Activated naive CD4-positive, alpha-beta T cell treated with anti-CD3 and anti-CD28 coated beads, Interleukin-2, amount 50 U/mL, for 24 hours (primary cell): ENCODE data around the gene TBX4.
"Not testable (repeated sequence)": the region's sequence is repeated elsewhere in the genome, so short reads cannot be mapped to it uniquely, and the experiment has no call there.

Experiments used
- H3K27ac Mint-ChIP-seq: one replicate; pipeline ENCODE4 v1.8.0; 2021; ENCODE audit warnings: mild to moderate bottlenecking, mixed read lengths
- H3K27me3 Mint-ChIP-seq: one replicate; pipeline ENCODE4 v1.8.0; 2021; ENCODE audit warnings: mixed read lengths
- H3K36me3 Mint-ChIP-seq: one replicate; pipeline ENCODE4 v1.8.0; 2021; ENCODE audit warnings: mixed read lengths
- H3K4me1 Mint-ChIP-seq: one replicate; pipeline ENCODE4 v1.8.0; 2021; ENCODE audit warnings: mixed read lengths
- H3K4me3 Mint-ChIP-seq: one replicate; pipeline ENCODE4 v1.8.0; 2021; ENCODE audit warnings: mild to moderate bottlenecking, mixed read lengths
- H3K9me3 Mint-ChIP-seq: one replicate; pipeline ENCODE4 v1.8.0; 2021; ENCODE audit warnings: mixed read lengths

TBX4 gene

GRCh38 chr17:61487989-61488595 is 35.9 kb downstream of the TBX4 start:
- H3K27ac Mint-ChIP-seq: no peak overlapping the region
- no peaks in the 10 kb centered on the region for H3K9me3 Mint-ChIP-seq

GRCh38 chr17:61488878-61489718 is 36.9 kb downstream of the TBX4 start:
- no peaks in the 10 kb centered on the region for H3K9me3 Mint-ChIP-seq

More at GRCh38 chr17:61487989-61488595, 35.9 kb downstream of the TBX4 start:
- no peaks in the 10 kb centered on the region for H3K36me3 Mint-ChIP-seq
- no peaks in the 10 kb centered on the region for H3K4me1 Mint-ChIP-seq
- no peak overlapping the region for H3K4me3 Mint-ChIP-seq
- peaks cover 2% of the 10 kb centered on the region for H3K27me3 Mint-ChIP-seq

GRCh38 chr17:61489719-61490490 is 37.7 kb downstream of the TBX4 start:
- Mint-ChIP-seq H3K4me3 (no peak overlapping the region), H3K27me3 (peaks cover 2% of the 10 kb centered on the region), H3K36me3 (no peaks in the 10 kb centered on the region), H3K27ac (no peak overlapping the region), H3K9me3 (no peaks in the 10 kb centered on the region), H3K4me1 (no peaks in the 10 kb centered on the region)

More at GRCh38 chr17:61488878-61489718, 36.9 kb downstream of the TBX4 start:
- no peak overlapping the region for H3K27ac Mint-ChIP-seq
- no peak overlapping the region for H3K4me3 Mint-ChIP-seq
- peaks cover 2% of the 10 kb centered on the region for H3K27me3 Mint-ChIP-seq
- no peaks in the 10 kb centered on the region for H3K36me3 Mint-ChIP-seq
- no peaks in the 10 kb centered on the region for H3K4me1 Mint-ChIP-seq

GRCh38 chr17:61490540-61490975 is 38.3 kb downstream of the TBX4 start:
- Mint-ChIP-seq H3K27ac (no peak overlapping the region), H3K27me3 (no peaks in the 10 kb centered on the region), H3K4me3 (no peak overlapping the region), H3K36me3 (no peaks in the 10 kb centered on the region), H3K4me1 (no peaks in the 10 kb centered on the region), H3K9me3 (no peaks in the 10 kb centered on the region)

DNA sequence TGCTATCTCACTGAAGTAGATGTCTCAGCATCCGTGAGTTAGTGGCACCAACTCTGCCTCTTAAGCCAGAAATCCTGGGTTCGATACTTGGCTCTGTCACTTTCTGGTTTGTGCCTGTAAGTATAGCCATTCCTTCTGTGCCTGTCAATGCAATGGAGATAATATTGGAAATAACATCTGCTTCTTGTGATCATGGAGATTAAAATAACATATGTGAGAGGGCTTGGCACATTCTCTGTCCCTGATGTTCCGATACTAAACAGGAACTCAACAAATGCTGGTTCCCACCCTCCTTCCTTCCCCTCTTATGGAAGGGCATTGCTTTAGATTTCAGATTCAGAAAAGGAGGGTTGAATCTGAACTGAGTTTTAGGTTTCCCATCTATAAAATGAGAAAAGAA is 39.8 kb downstream of the TBX4 start:
- H3K4me3 Mint-ChIP-seq: no peak overlapping the region
- peaks cover 2% of the 10 kb centered on the region for H3K27me3 Mint-ChIP-seq
- no peak overlapping the region for H3K27ac Mint-ChIP-seq
- no peaks in the 10 kb centered on the region for H3K36me3 Mint-ChIP-seq
- no peaks in the 10 kb centered on the region for H3K4me1 Mint-ChIP-seq
- no peaks in the 10 kb centered on the region for H3K9me3 Mint-ChIP-seq

DNA sequence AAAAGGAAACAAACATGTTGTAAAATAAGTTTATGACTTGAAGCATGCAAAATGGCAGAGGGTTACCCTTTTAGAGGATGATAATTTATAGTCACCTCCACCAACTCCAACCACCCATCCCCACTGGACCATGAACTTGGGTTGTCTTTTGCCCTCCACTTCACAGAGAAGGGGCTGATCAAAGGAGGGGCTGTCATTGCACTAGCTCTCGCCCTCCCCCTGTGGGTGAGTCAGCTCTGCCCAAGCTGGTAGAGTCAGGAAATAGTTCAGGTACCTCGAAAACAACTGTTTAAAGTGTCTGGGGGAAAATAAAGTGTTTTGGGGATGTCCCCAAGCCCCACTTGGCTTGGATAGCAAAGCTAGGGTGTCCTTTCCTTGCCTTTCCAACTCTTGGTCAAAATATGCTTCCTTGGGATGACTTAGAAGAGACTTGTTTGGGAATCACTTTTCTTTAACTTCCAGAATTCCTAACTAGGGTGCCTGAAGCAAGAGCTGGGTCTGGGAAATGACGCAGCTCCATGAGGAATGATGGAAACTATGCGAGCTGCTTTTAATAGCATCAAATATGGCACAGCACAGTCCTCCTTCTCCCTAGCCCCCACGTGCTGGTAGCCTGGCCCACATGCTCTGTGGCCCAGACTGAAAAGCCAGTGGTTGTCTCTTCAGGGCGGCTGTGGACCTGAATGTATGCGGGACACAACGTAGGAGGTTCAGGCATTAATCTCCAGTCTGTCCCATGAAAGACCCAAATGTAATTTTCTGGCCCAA is 40.7 kb downstream of the TBX4 start:
- no peaks in the 10 kb centered on the region for H3K36me3 Mint-ChIP-seq
- H3K9me3 Mint-ChIP-seq: no peaks in the 10 kb centered on the region
- no peak overlapping the region for H3K27ac Mint-ChIP-seq
- H3K4me3 Mint-ChIP-seq: no peak overlapping the region
- H3K27me3 Mint-ChIP-seq: peaks cover 2% of the 10 kb centered on the region
- H3K4me1 Mint-ChIP-seq: no peaks in the 10 kb centered on the region

- not testable (repeated sequence) for H3K4me3 Mint-ChIP-seq, H3K36me3 Mint-ChIP-seq, H3K27me3 Mint-ChIP-seq, H3K9me3 Mint-ChIP-seq, H3K4me1 Mint-ChIP-seq, H3K27ac Mint-ChIP-seq
Measured at GRCh38 chr17:61493830-61494324, 41.7 kb downstream of the TBX4 start.

DNA sequence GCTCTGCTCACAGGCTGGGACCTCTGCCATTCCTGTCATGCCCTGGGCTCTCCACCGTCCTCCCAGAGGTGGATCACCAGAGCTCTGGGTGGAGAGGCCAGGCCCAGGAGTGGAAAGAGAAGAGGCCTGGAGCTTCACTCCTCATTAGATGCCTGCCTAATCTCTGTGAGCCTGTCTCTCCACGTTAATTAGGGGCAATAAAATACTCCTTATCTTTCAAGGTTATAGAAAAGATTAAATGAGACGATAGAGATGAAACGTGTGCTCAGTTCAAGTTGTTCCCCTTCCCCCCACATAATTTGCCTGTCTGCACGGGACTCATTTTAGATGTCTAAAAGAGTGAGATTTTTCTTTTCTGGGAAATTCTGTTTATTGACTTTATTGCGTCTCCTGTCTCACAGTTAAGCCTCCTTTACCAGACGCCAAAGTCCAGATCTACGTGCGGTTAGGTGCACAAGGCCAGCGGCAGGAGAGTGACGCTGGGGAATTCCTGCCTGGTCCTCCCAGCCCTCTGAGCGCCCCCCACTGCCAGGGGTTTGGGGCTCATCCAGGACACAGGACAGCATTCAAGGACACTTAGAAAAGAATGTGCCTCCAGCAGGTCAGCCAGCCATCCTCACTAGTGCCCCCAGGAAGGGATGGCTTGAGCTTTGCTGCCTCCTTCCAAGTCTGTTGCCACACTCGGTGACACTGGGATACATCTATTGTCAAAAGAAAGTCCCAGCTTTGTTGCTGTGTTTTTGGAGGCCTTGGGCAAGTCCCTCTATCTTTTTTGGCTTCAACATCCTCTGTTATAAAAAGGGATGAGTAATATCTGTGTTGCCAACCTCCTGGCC is 42.3 kb downstream of the TBX4 start:
- Mint-ChIP-seq H3K27me3 (peaks cover 5% of the 10 kb centered on the region), H3K36me3 (no peaks in the 10 kb centered on the region), H3K27ac (no peak overlapping the region), H3K4me3 (no peak overlapping the region), H3K9me3 (no peaks in the 10 kb centered on the region), H3K4me1 (no peaks in the 10 kb centered on the region)

DNA sequence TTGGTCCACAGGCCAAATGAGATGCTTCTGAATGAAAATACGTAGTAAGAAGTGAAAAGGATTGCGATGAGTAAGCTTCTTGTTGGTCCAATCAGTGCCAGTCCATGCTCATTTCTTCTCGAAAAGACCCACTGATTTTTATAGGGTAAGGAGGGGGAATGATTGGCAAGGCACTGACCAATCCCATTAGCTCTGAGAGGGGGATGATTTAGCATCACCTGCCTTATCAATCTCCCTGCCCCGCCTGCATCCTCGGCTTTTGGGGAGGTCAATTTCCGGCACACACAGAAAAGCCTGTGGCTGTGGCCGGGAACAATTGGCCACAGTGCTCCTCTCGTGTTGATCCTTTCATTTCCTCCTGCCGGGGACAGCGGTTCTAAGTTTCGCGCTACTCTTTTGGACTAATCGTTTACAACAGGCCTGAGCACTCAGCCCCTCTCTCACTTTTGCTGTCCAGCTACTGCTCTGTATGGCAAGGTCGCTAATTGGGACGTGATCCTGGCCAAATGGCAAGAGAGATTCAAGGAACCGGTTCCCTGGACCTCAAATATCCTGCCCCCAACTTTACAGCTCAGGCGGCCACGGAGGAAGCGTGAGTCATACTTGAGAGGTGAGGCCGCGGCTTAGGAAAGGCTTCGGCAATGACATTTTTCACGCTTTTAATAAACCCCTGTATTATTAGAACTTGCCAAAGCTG is 43.1 kb downstream of the TBX4 start:
- no peaks in the 10 kb centered on the region for H3K36me3 Mint-ChIP-seq
- no peaks in the 10 kb centered on the region for H3K4me1 Mint-ChIP-seq
- H3K9me3 Mint-ChIP-seq: no peaks in the 10 kb centered on the region
- H3K27me3 Mint-ChIP-seq: peaks cover 5% of the 10 kb centered on the region
- H3K27ac Mint-ChIP-seq: no peak overlapping the region
- H3K4me3 Mint-ChIP-seq: no peak overlapping the region

- H3K27me3 Mint-ChIP-seq: peaks cover 5% of the 10 kb centered on the region
- no peaks in the 10 kb centered on the region for H3K4me1 Mint-ChIP-seq
- H3K9me3 Mint-ChIP-seq: no peaks in the 10 kb centered on the region
- H3K4me3 Mint-ChIP-seq: no peak overlapping the region
- H3K36me3 Mint-ChIP-seq: no peaks in the 10 kb centered on the region
- H3K27ac Mint-ChIP-seq: no peak overlapping the region
Measured at GRCh38 chr17:61496174-61496956, 44.1 kb downstream of the TBX4 start.

- Mint-ChIP-seq H3K4me1 (no peaks in the 10 kb centered on the region), H3K36me3 (no peaks in the 10 kb centered on the region), H3K9me3 (no peaks in the 10 kb centered on the region), H3K27ac (no peak overlapping the region), H3K27me3 (peaks cover 5% of the 10 kb centered on the region), H3K4me3 (no peak overlapping the region)
Measured at GRCh38 chr17:61496957-61497653, 44.9 kb downstream of the TBX4 start.

DNA sequence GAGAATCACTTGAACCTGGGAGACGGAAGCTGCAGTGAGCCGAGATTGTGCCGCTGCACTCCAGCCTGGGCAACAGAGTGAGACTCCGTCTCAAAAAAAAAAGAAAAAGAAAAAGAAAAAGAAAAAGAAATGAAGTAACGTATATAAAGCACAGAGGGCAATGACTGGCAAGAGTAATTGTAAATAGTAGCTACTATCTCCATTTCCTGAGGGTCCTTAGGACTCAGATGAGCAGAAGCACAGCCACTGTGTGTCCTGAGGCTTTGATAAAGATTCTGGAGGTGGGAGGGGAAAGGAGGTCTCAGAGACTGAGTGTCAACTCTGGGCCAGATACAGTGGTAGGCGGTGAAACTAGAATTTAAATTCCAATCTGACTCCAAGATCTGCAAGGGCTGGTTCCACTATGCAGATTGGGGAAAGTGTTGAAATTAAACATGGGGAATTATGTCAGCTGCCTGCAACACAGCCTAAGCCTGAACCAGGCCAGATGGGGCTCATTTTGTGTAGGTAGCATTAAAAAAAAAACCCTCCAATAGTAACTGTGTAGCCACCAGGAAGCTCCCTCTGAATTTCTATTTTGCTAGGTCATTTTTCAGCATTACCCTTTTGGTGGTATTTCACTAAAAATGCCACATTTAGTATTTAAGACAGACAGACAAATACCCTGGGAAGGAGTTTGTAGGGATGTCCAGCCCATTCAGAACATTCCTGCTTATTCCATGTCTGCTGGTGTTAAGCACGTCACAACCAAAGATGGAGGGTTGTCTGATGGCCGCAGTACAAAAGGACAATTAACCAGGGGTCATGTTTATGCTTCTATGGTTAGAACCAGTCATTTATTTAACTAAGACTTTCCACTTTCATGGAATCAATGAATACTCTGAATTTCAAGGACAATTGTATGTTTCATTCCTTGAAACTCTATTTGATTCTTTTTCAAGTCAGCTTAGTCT is 46.1 kb downstream of the TBX4 start:
- H3K27me3 Mint-ChIP-seq: peaks cover 5% of the 10 kb centered on the region
- H3K4me3 Mint-ChIP-seq: no peak overlapping the region
- H3K9me3 Mint-ChIP-seq: no peaks in the 10 kb centered on the region
- no peak overlapping the region for H3K27ac Mint-ChIP-seq
- no peaks in the 10 kb centered on the region for H3K36me3 Mint-ChIP-seq
- H3K4me1 Mint-ChIP-seq: no peaks in the 10 kb centered on the region
